Keratinocyte (primary cell): ENCODE results near the gene C6orf15. TPM values are rescaled to one million over a fixed set of nuclear protein-coding genes. Genes with fewer than 3 reads are reported as not detected.

Experiments
- DNase-seq: peaks from one replicate; pipeline ENCODE4 v3.0.0-alpha.2; 2011; ENCODE audit warnings: low read depth, missing footprints, low spot score
- FAIRE-seq: peaks from 2 replicates; lab custom pipeline; 2011; peaks lifted over from hg19 to GRCh38; lab: Jason Lieb, UNC
- H2AFZ ChIP-seq: 2 replicates; pipeline ENCODE4 v1.6.0; 2012; ENCODE audit warnings: low read length, control low read depth, inconsistent platforms; ENCODE audit not compliant: control insufficient read depth
- H3K27ac ChIP-seq: 2 replicates; pipeline ENCODE4 v1.5.1; 2011; ENCODE audit warnings: low read length; ENCODE audit not compliant: control insufficient read depth, insufficient read depth
- H3K27me3 ChIP-seq: 3 replicates; pipeline ENCODE4 v1.6.0; 2011; ENCODE audit warnings: low read length; ENCODE audit not compliant: control insufficient read depth, insufficient read depth; ENCODE audit errors: extremely low read depth
- H3K36me3 ChIP-seq, 2 experiments: 2 replicates in 1 of 2; 3 replicates in 1 of 2; pipeline ENCODE4 v1.5.1; 2011; ENCODE audit warnings: low read length in 2 of 2, mild to moderate bottlenecking in 1 of 2; ENCODE audit not compliant: control insufficient read depth in 2 of 2, insufficient read depth in 2 of 2; ENCODE audit errors: extremely low read depth in 1 of 2
- H3K4me1 ChIP-seq: 3 replicates; pipeline ENCODE4 v1.5.1; 2011; ENCODE audit warnings: low read length; ENCODE audit not compliant: control insufficient read depth, insufficient read depth; ENCODE audit errors: extremely low read depth
- H3K4me2 ChIP-seq: 3 replicates; pipeline ENCODE4 v1.6.0; 2011; ENCODE audit warnings: low read depth, low read length; ENCODE audit not compliant: control insufficient read depth, insufficient read depth; ENCODE audit errors: extremely low read depth
- H3K4me3 ChIP-seq, 3 experiments: fragments of 200-600 bp in 1 of 3; sonication (generic) in 1 of 3; 2 replicates in 2 of 3; 3 replicates in 1 of 3; pipeline ENCODE4 v1.5.1; 2011 to 2016; ENCODE audit warnings: low read length in 3 of 3, mild to moderate bottlenecking in 3 of 3, control low read depth in 2 of 3, inconsistent platforms in 1 of 3, low read depth in 1 of 3, mixed read lengths in 1 of 3, mixed run types in 1 of 3, moderate library complexity in 1 of 3; ENCODE audit not compliant: control insufficient read depth in 2 of 3, insufficient read depth in 2 of 3; ENCODE audit errors: extremely low read depth in 1 of 3
- H3K79me2 ChIP-seq: 2 replicates; pipeline ENCODE4 v1.6.0; 2012; ENCODE audit warnings: low read length; ENCODE audit not compliant: control insufficient read depth, insufficient read depth
- H3K9ac ChIP-seq: 3 replicates; pipeline ENCODE4 v1.6.0; 2011; ENCODE audit warnings: low read length; ENCODE audit not compliant: control insufficient read depth, insufficient read depth; ENCODE audit errors: extremely low read depth
- H3K9me1 ChIP-seq: 3 replicates; pipeline ENCODE4 v1.6.0; 2011; ENCODE audit warnings: low read length; ENCODE audit not compliant: control insufficient read depth, insufficient read depth; ENCODE audit errors: extremely low read depth
- H3K9me3 ChIP-seq: 2 replicates; pipeline ENCODE4 v1.5.1; 2012; ENCODE audit warnings: low read depth, low read length; ENCODE audit not compliant: control insufficient read depth
- H4K20me1 ChIP-seq: 3 replicates; pipeline ENCODE4 v1.6.0; 2011; ENCODE audit warnings: low read length; ENCODE audit not compliant: control insufficient read depth, insufficient read depth; ENCODE audit errors: extremely low read depth
- EZH2 ChIP-seq: IDR thresholded peaks from one replicate; pipeline ENCODE4 v1.6.1; 2012; ENCODE audit warnings: inconsistent platforms, mild to moderate bottlenecking, low read length, moderate library complexity
- dilution Hi-C: fragments of 300-500 bp; cut with MboI; formaldehyde crosslinking; loops from one replicate; pipeline ENCODE4 v1.7.0; 2020; ENCODE audit warnings: low sequenced_read_pairs; ENCODE audit not compliant: extremely low pct_ligation_motif_present
- polyA plus RNA-seq, 5 experiments: library from polyadenylated mRNA; depleted of rRNA in 3 of 5; stranded (reverse) in 3 of 5; stranded (forward) in 1 of 5; unstranded in 1 of 5; fragments of >200 nt; gene quantifications; 1 replicate in 1 of 5; 2 replicates in 3 of 5; 3 replicates in 1 of 5; pipeline versions ENCODE4 v1.2.1 to v1.2.3, GENCODE V29; 2011 to 2012; ENCODE audit warnings: missing spikeins in 2 of 5, low read depth in 1 of 5, low replicate concordance in 1 of 5
- TF ChIP-seq, protein P1 (sequence below), 3 experiments: IDR thresholded peaks in 1 of 3; conservative IDR thresholded peaks in 1 of 3; optimal IDR thresholded peaks in 1 of 3; 2 replicates in 2 of 3; 3 replicates in 1 of 3; pipeline versions ENCODE3 to v1.5.1; 2011; ENCODE audit warnings: low read length in 3 of 3, mild to moderate bottlenecking in 3 of 3, moderate library complexity in 2 of 3, control low read depth in 1 of 3, inconsistent platforms in 1 of 3; ENCODE audit not compliant: insufficient read depth in 2 of 3; ENCODE audit errors: extremely low read depth in 1 of 3

Gene C6orf15
- polyA plus RNA-seq, 1 donor (not counting 4 experiments of a cell fraction or from before 2014, with no cell fraction given) = 0.08 TPM

GRCh38 chr6:31116661-31117385, 4.4 kb upstream of the C6orf15 start:
- peaks cover 38% of the 10 kb centered on the region for H3K4me1 ChIP-seq
- H3K4me2 ChIP-seq = peak overlapping the region; percentile 99
- no peak for DNase-seq
- H3K4me3 ChIP-seq = peak overlapping the region; percentile 26 to 56 (median 46)
- no peaks in the 10 kb centered on the region for H4K20me1 ChIP-seq
- H2AFZ ChIP-seq = no peak overlapping the region
- H3K27ac ChIP-seq = no peak overlapping the region
- H3K36me3 ChIP-seq = peaks cover 8 to 10% of the 10 kb centered on the region in 2 experiments
- TF ChIP-seq EZH2 = no peak
- TF ChIP-seq, protein P1, sequence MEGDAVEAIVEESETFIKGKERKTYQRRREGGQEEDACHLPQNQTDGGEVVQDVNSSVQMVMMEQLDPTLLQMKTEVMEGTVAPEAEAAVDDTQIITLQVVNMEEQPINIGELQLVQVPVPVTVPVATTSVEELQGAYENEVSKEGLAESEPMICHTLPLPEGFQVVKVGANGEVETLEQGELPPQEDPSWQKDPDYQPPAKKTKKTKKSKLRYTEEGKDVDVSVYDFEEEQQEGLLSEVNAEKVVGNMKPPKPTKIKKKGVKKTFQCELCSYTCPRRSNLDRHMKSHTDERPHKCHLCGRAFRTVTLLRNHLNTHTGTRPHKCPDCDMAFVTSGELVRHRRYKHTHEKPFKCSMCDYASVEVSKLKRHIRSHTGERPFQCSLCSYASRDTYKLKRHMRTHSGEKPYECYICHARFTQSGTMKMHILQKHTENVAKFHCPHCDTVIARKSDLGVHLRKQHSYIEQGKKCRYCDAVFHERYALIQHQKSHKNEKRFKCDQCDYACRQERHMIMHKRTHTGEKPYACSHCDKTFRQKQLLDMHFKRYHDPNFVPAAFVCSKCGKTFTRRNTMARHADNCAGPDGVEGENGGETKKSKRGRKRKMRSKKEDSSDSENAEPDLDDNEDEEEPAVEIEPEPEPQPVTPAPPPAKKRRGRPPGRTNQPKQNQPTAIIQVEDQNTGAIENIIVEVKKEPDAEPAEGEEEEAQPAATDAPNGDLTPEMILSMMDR (optimal IDR thresholded peaks at IDR 0.05 in 1 of 3, IDR thresholded peaks at IDR 0.05 in 1 of 3, conservative IDR thresholded peaks at IDR 0.05 in 1 of 3; ENCODE audit: extremely low read depth in 1 of 3, insufficient read depth in 2 of 3, low read length in 3 of 3) = no peak
- H3K27me3 ChIP-seq = no peaks in the 10 kb centered on the region
- FAIRE-seq = no peak
- no peaks in the 10 kb centered on the region for H3K9me1 ChIP-seq
- no peaks in the 10 kb centered on the region for H3K9me3 ChIP-seq
- dilution Hi-C loops = no loop called here
- peaks cover 35% of the 10 kb centered on the region for H3K79me2 ChIP-seq
- peak overlapping the region; percentile 33 for H3K9ac ChIP-seq

DNA sequence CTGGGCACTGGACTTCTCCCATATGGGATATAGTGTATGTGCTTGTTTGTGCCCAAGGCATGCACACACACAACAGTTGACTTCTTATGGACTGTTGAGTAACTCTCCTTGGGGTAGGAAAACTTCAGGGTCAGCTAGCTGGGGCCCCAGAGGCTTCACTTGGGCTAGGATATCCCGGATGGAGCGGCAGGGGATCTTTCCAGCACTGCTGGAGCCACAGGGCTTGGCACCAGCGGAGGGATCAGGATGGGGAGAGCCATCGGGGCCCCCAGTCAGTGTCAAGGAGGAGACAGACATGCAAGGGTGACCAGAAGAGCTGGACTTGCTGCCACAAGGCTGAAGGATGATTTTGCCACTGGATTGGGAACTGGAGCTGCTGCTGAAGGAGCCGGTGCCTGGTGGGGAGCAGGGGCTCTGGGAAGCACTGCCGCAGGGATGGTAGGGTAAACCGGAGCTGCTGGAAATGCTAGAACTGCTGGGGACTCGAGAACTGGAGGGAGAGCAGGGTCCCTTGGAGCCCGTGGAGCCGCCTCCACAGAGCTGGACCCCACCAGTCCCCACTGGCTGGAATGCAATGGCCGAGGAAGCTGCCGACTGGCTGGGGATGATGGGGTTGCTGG, 3.7 kb upstream of the C6orf15 start:
- peak overlapping the region; percentile 57 to 85 (median 82) for H3K4me3 ChIP-seq
- no peak overlapping the region for H2AFZ ChIP-seq
- peaks cover 8 to 10% of the 10 kb centered on the region in 2 experiments for H3K36me3 ChIP-seq
- no peak for TF ChIP-seq EZH2
- TF ChIP-seq, protein P1 (optimal IDR thresholded peaks at IDR 0.05 in 1 of 3, IDR thresholded peaks at IDR 0.05 in 1 of 3, conservative IDR thresholded peaks at IDR 0.05 in 1 of 3; ENCODE audit: extremely low read depth in 1 of 3, insufficient read depth in 2 of 3, low read length in 3 of 3) = no peak
- peak overlapping the region; percentile 99 for H3K4me2 ChIP-seq
- FAIRE-seq (peak; percentile 58), DNase-seq (no peak)
- peaks cover 35% of the 10 kb centered on the region for H3K79me2 ChIP-seq
- no peaks in the 10 kb centered on the region for H3K9me3 ChIP-seq
- H3K9ac ChIP-seq = no peak overlapping the region
- H3K4me1 ChIP-seq = peaks cover 38% of the 10 kb centered on the region
- no peaks in the 10 kb centered on the region for H4K20me1 ChIP-seq
- dilution Hi-C loops = no loop called here
- no peak overlapping the region for H3K27ac ChIP-seq
- H3K9me1 ChIP-seq = no peaks in the 10 kb centered on the region
- H3K27me3 ChIP-seq = no peaks in the 10 kb centered on the region
